Esophagus muscularis mucosa (tissue), 4 donors: ENCODE results near the gene ASXL1. TPM values are rescaled to one million over a fixed set of nuclear protein-coding genes. Genes with fewer than 3 reads are reported as not detected.
A peak's percentile ranks its signal among the peaks of the same experiment; 100 is the strongest.

Experiments
- DNase-seq: peaks from one replicate; pipeline ENCODE4 v3.0.0-alpha.2; 2017; ENCODE audit errors: extremely low spot score
- H3K27ac ChIP-seq, 4 donors: fragments of 200-600 bp; sonication (generic); replicated peaks in 1 of 4; 1 replicate in 3 of 4; 2 replicates in 1 of 4; pipeline ENCODE4 v1.5.1; 2016 to 2019; ENCODE audit warnings: mild to moderate bottlenecking in 1 of 4
- H3K27me3 ChIP-seq, 4 donors: fragments of 200-600 bp; sonication (generic); one replicate each; pipeline versions ENCODE4 v1.5.1 to v1.6.0; 2016 to 2019
- H3K36me3 ChIP-seq, 4 donors: fragments of 200-600 bp; sonication (generic); one replicate each; pipeline ENCODE4 v1.5.1; 2016 to 2019
- H3K4me1 ChIP-seq, 4 donors: fragments of 200-600 bp; sonication (generic); one replicate each; pipeline ENCODE4 v1.5.1; 2016 to 2019
- H3K4me3 ChIP-seq, 4 donors: fragments of 200-600 bp; sonication (generic); 1 replicate in 2 of 4; 2 replicates in 2 of 4; pipeline ENCODE4 v1.5.1; 2016 to 2019; ENCODE audit warnings: mild to moderate bottlenecking in 4 of 4, moderate library complexity in 1 of 4
- H3K9me3 ChIP-seq, 4 donors: fragments of 200-600 bp; sonication (generic); 1 replicate in 3 of 4; 2 replicates in 1 of 4; pipeline ENCODE4 v1.5.1; 2016 to 2019
- EP300 ChIP-seq: sonication (generic); formaldehyde crosslinking; IDR thresholded peaks from one replicate; pipeline ENCODE4 v1.6.1; 2017; ENCODE audit warnings: antibody characterized with exemption
- POLR2A ChIP-seq: fragments of 450-650 bp; IDR thresholded peaks from one replicate; pipeline ENCODE4 v1.6.1; 2017; ENCODE audit warnings: antibody characterized with exemption, moderate library complexity, mild to moderate bottlenecking, low read depth
- POLR2AphosphoS5 ChIP-seq, 2 donors: sonication (generic); formaldehyde crosslinking; IDR thresholded peaks; one replicate each; pipeline ENCODE4 v1.6.1; 2017; ENCODE audit warnings: antibody characterized with exemption in 2 of 2
- whole genome bisulfite sequencing: methylation state at CpG from one replicate; pipeline ENCODE4 v1.1.5; 2018; 5-methylcytosine and 5-hydroxymethylcytosine counted together
- intact Hi-C: fragments of 100-400 bp; cut with DNase I; formaldehyde crosslinking; loops from one replicate; pipeline ENCODE4 v1.15.1; 2023
- total RNA-seq, 4 donors: library from RNA; depleted of rRNA; stranded (reverse); fragments of >200 nt; gene quantifications; one replicate each; pipeline versions ENCODE4 v1.1.0 to v1.2.1, GENCODE V29; 2016
- TF ChIP-seq, protein P1 (sequence below), 3 experiments: fragments of 200-600 bp in 2 of 3; fragments of 450-650 bp in 1 of 3; sonication (generic) in 2 of 3; IDR thresholded peaks; one replicate each; pipeline ENCODE4 v1.5.1; 2017 to 2019; ENCODE audit warnings: antibody characterized with exemption in 3 of 3, mild to moderate bottlenecking in 2 of 3, moderate library complexity in 1 of 3

The ASXL1 gene
- total RNA-seq, 4 donors from 2014 or later = 56.5 to 66.7 (median 61.8) TPM

DNA sequence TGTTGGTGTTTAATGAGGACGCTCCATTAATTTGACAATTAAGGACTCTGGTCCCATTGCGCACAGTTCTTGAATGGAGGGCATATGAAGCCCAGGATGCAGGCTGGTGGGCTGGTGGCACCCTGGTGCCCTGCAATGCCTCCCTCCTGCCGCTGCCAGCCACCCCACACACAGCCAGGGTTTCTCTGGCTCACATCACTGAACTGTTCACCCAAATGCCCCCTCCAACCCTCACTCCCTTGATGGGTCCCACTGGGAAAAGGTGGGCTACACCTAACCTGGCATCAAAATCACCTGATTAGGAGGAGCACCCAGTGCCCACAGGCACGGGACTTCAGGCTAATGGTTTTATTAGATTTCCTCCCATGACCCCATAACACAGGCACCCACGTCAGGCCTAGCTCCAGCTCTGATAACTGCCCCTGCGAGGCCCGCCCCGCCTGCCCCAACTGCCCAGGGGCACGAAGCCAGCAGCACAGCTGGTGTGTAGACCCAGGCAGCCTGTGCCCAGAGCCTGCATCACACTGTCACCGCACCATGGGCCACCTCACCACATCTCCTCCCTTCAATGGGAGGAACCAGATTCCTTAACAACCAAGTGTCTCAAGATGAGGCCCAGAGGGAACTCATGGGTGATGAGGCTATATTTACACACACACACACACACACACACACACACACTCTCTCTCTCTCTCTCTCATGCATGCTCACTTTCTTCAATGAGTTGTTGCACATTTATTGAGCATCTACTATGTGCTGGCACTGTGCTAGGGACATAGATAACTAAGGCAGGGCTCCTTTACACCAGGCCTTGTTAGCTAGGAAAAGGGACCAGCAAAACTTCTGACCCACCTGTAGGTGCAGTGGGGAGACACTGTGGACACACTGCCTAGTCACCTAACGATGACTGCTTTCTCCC is 119.7 kb downstream of the ASXL1 start:
- 84% methylated on average over 7 of the region's 11 CpGs for WGBS
- TF ChIP-seq, protein P1, sequence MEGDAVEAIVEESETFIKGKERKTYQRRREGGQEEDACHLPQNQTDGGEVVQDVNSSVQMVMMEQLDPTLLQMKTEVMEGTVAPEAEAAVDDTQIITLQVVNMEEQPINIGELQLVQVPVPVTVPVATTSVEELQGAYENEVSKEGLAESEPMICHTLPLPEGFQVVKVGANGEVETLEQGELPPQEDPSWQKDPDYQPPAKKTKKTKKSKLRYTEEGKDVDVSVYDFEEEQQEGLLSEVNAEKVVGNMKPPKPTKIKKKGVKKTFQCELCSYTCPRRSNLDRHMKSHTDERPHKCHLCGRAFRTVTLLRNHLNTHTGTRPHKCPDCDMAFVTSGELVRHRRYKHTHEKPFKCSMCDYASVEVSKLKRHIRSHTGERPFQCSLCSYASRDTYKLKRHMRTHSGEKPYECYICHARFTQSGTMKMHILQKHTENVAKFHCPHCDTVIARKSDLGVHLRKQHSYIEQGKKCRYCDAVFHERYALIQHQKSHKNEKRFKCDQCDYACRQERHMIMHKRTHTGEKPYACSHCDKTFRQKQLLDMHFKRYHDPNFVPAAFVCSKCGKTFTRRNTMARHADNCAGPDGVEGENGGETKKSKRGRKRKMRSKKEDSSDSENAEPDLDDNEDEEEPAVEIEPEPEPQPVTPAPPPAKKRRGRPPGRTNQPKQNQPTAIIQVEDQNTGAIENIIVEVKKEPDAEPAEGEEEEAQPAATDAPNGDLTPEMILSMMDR (IDR thresholded peaks at IDR 0.05) = no peak
- TF ChIP-seq EP300 = no peak
- no peak for TF ChIP-seq POLR2AphosphoS5 (IDR thresholded peaks at IDR 0.05)
- no peak for TF ChIP-seq POLR2A
- Histone ChIP-seq H3K27ac (peak overlapping the region in 3 of 4 donors; percentile 85 to 92 (median 86)), H3K27me3 (no peaks in the 10 kb centered on the region), H3K36me3 (peaks cover 0 to 5% (median 0%) of the 10 kb centered on the region in 4 donors), H3K4me3 (no peak overlapping the region), H3K4me1 (peaks cover 63 to 95% (median 90%) of the 10 kb centered on the region in 4 donors), H3K9me3 (no peaks in the 10 kb centered on the region)
- no peak for DNase-seq
- intact Hi-C loops = no loop called here

DNA sequence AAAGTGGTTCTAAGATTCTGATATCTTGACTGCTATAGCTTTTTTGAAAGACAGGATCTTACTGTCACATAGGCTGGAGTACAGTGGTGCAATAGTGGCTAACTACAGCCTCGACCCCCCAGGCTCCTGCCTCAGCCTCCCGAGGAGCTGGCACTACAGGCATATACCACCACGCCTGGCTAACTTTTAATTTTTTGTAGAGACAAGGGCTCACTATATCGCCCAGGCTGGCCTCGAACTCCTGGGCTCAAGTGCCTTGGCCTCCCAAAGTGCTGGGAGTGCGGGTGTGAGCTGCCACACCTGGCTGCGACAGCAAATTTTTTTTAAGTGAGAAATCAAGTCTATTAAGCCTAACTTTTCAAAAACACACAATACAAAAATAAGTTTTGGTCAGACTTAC is 120.4 kb downstream of the ASXL1 start:
- TF ChIP-seq POLR2A (no peak), EP300 (no peak), POLR2AphosphoS5 (IDR thresholded peaks at IDR 0.05) (no peak)
- TF ChIP-seq, protein P1 (IDR thresholded peaks at IDR 0.05) = no peak
- intact Hi-C loops = no loop called here
- H3K36me3 ChIP-seq = no peaks in the 10 kb centered on the region
- no peaks in the 10 kb centered on the region for H3K27me3 ChIP-seq
- peaks cover 56 to 88% (median 82%) of the 10 kb centered on the region in 4 donors for H3K4me1 ChIP-seq
- no peak overlapping the region for H3K4me3 ChIP-seq
- H3K9me3 ChIP-seq = no peaks in the 10 kb centered on the region
- peak overlapping the region in 1 of 4 donors; percentile 26 for H3K27ac ChIP-seq
- DNase-seq = no peak
- WGBS = 91% methylated on average over 7 of the region's 7 CpGs

DNA sequence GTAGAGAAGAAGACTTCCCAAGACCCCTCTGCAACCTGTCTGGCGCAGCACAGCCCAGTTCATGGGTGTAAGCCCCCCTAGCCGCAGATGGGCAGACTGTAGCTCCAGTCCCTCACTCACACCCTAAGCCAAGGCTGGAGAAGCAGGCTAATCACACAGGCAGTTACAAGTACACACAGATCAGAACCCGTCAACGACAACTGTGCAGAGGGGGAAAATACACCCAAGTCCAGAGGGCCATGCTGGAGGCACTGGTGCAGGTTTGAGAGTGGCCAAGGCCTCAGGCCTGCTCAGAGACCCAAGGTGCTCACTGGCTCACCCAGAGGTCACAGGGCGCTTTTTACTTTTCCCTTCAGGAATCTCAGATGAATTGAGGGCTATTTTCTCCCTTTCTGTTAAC is 120.9 kb downstream of the ASXL1 start:
- intact Hi-C loops = no loop called here
- 93% methylated on average over 5 of the region's 5 CpGs for WGBS
- TF ChIP-seq POLR2A (no peak), POLR2AphosphoS5 (IDR thresholded peaks at IDR 0.05) (no peak), EP300 (no peak)
- TF ChIP-seq, protein P1 (IDR thresholded peaks at IDR 0.05) = no peak
- Histone ChIP-seq H3K4me3 (no peak overlapping the region), H3K27ac (peak overlapping the region in 1 of 4 donors; percentile 26), H3K27me3 (no peaks in the 10 kb centered on the region), H3K9me3 (no peaks in the 10 kb centered on the region), H3K36me3 (no peaks in the 10 kb centered on the region), H3K4me1 (peaks cover 51 to 86% (median 80%) of the 10 kb centered on the region in 4 donors)
- DNase-seq = no peak

DNA sequence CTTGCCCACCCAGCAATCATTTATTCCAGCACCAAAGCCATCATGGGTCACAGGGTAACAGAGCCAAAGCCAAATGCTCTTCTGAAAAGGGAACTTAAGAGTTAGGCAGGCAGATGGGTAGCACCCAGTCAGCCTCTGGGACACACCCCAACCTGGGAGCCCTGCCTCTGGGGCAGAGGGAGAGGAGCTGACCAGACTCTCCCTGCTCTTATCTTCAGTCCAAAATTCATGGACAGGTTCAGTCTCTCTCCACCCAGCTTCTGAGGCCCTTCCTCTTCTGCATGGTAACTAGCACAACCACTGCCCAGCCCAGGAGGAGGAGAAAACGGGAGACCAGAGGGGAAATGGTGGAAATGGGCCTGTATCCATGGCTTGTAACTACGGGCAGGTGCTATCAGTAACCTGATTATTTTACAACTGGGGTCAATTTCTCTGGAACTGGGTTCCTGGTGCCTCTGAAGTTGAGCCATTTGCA is 121.6 kb downstream of the ASXL1 start:
- no peaks in the 10 kb centered on the region for H3K36me3 ChIP-seq
- WGBS = 71% methylated on average over 2 of the region's 2 CpGs
- intact Hi-C loops = loop anchor here (5.0 to 10.0 kb wide), 2 partner anchors 122 to 275 kb away; partner anchors contain the start of genes ASXL1, PLAGL2 and POFUT1
- H3K4me1 ChIP-seq = peaks cover 51 to 86% (median 78%) of the 10 kb centered on the region in 4 donors
- H3K4me3 ChIP-seq = no peak overlapping the region
- TF ChIP-seq POLR2A (no peak), POLR2AphosphoS5 (IDR thresholded peaks at IDR 0.05) (no peak), EP300 (no peak)
- TF ChIP-seq, protein P1 (IDR thresholded peaks at IDR 0.05) = no peak
- H3K27me3 ChIP-seq = no peaks in the 10 kb centered on the region
- H3K27ac ChIP-seq = peak overlapping the region in 1 of 4 donors; percentile 94
- DNase-seq = no peak
- no peaks in the 10 kb centered on the region for H3K9me3 ChIP-seq
